Activated CD8-positive, alpha-beta T cell treated with anti-CD3 and anti-CD28 coated beads for 36 hours (primary cell): ENCODE results near the gene VSIG10L. TPM values are rescaled to one million over a fixed set of nuclear protein-coding genes. Genes with fewer than 3 reads are reported as not detected.

Source experiments
- ATAC-seq: fragments of 200-7000 bp; cut with Tn5 transposase; one replicate; pipeline ENCODE4 v1.10.0; 2021; ENCODE audit warnings: mild to moderate bottlenecking, moderate library complexity
- CTCF ChIA-PET: fragments of 350-600 bp; sonication (Branson Sonifier 250); formaldehyde crosslinking; loops from one replicate; lab custom pipeline; 2021; ENCODE audit warnings: antibody characterized with exemption; lab: Charles Lee
- POLR2A ChIA-PET: fragments of 350-600 bp; sonication (Branson Sonifier 250); formaldehyde crosslinking; loops from one replicate; lab custom pipeline; 2021; ENCODE audit warnings: antibody characterized with exemption; lab: Charles Lee
- DNase-seq: peaks from one replicate; pipeline ENCODE4 v3.0.0-alpha.2; 2020
- H3K27ac Mint-ChIP-seq: one replicate; pipeline ENCODE4 v1.8.0; 2021; ENCODE audit warnings: mild to moderate bottlenecking, mixed read lengths
- H3K27me3 Mint-ChIP-seq: one replicate; pipeline ENCODE4 v1.8.0; 2021; ENCODE audit warnings: mixed read lengths
- H3K36me3 Mint-ChIP-seq: one replicate; pipeline ENCODE4 v1.8.0; 2021; ENCODE audit warnings: low read depth, mixed read lengths
- H3K4me1 Mint-ChIP-seq: one replicate; pipeline ENCODE4 v1.8.0; 2021; ENCODE audit warnings: low read depth, mixed read lengths
- H3K4me3 Mint-ChIP-seq: one replicate; pipeline ENCODE4 v1.8.0; 2021; ENCODE audit warnings: mild to moderate bottlenecking, moderate library complexity, mixed read lengths
- H3K9me3 Mint-ChIP-seq: one replicate; pipeline ENCODE4 v1.8.0; 2021; ENCODE audit warnings: mixed read lengths
- CTCF ChIP-seq: fragments of 200-600 bp; IDR thresholded peaks from one replicate; pipeline ENCODE4 v1.8.0; 2022; ENCODE audit warnings: antibody characterized with exemption, mild to moderate bottlenecking
- intact Hi-C: fragments of 100-400 bp; cut with micrococcal nuclease; formaldehyde crosslinking; loops from one replicate; pipeline ENCODE4 v1.10.0; 2022
- total RNA-seq, 2 experiments: library from RNA; stranded (reverse); gene quantifications; one replicate each; pipeline ENCODE4 v1.2.3, GENCODE V29; 2021

Gene VSIG10L
- total RNA-seq, 2 experiments from 2014 or later = 3.6 to 3.7 TPM

GRCh38 chr19:51375504-51376221 lies 33.7 kb upstream of the VSIG10L start:
- peak; percentile 12 for ATAC-seq
- POLR2A ChIA-PET = interaction anchor here (1.1 kb wide), 1 partner anchor 20 kb away, joined by 3 read pairs; no protein-coding TSS in a partner anchor
- peaks cover 65% of the 10 kb centered on the region for H3K4me1 Mint-ChIP-seq
- peak overlapping the region; percentile 94 for H3K27ac Mint-ChIP-seq
- no peaks in the 10 kb centered on the region for H3K27me3 Mint-ChIP-seq
- peaks cover 3% of the 10 kb centered on the region for H3K9me3 Mint-ChIP-seq
- peaks cover 23% of the 10 kb centered on the region for H3K36me3 Mint-ChIP-seq
- no peak for TF ChIP-seq CTCF
- intact Hi-C loops = no loop called here
- CTCF ChIA-PET = interaction anchor here (1.4 kb wide), 1 partner anchor 23 kb away, joined by 3 read pairs; no protein-coding TSS in a partner anchor
- H3K4me3 Mint-ChIP-seq = peak overlapping the region; percentile 72
- DNase-seq = peak; percentile 77

GRCh38 chr19:51372649-51373504 lies 30.9 kb upstream of the VSIG10L start, which contains the start of gene NKG7:
Gene NKG7, minus strand, starts transcription at chr19:51372654. Its CDS starts 119 bp downstream, at chr19:51372535.
- CTCF ChIA-PET = interaction anchor here (0.8 to 2.1 kb wide), 5 partner anchors 8 to 49 kb away, joined by 4 to 6 read pairs (median 5); no protein-coding TSS in a partner anchor
- peak within 1 kb of the TSS; percentile 94 for H3K27ac Mint-ChIP-seq
- H3K27me3 Mint-ChIP-seq = no peaks in the 10 kb centered on the region
- DNase-seq (peak; percentile 96), ATAC-seq (peak; percentile 83)
- POLR2A ChIA-PET = interaction anchor here (0.6 to 5.1 kb wide), 14 partner anchors 9 to 75 kb away, joined by 3 to 40 read pairs (median 4); partner anchors contain the start of genes C19orf84 and LIM2
- H3K4me3 Mint-ChIP-seq = peak within 1 kb of the TSS; percentile 98
- intact Hi-C loops = loop anchor here (2.0 kb wide), 1 partner anchor 68 kb away; no protein-coding TSS in a partner anchor
- H3K36me3 Mint-ChIP-seq = peaks cover 37% of the 10 kb centered on the region
- TF ChIP-seq CTCF = no peak
- peaks cover 3% of the 10 kb centered on the region for H3K9me3 Mint-ChIP-seq
- H3K4me1 Mint-ChIP-seq = peaks cover 62% of the 10 kb centered on the region

- DNase-seq (no peak), ATAC-seq (no peak)
- peak overlapping the region; percentile 94 for H3K27ac Mint-ChIP-seq
- peaks cover 64% of the 10 kb centered on the region for H3K4me1 Mint-ChIP-seq
- intact Hi-C loops = loop anchor here (2.0 kb wide), 1 partner anchor 69 kb away; no protein-coding TSS in a partner anchor
- peaks cover 38% of the 10 kb centered on the region for H3K36me3 Mint-ChIP-seq
- no peak for TF ChIP-seq CTCF
- peak overlapping the region; percentile 98 for H3K4me3 Mint-ChIP-seq
- peaks cover 3% of the 10 kb centered on the region for H3K9me3 Mint-ChIP-seq
- H3K27me3 Mint-ChIP-seq = no peaks in the 10 kb centered on the region
- POLR2A ChIA-PET = interaction anchor here (0.6 to 5.1 kb wide), 10 partner anchors 9 to 76 kb away, joined by 3 to 40 read pairs (median 4); partner anchors contain the start of genes C19orf84 and LIM2
- CTCF ChIA-PET = interaction anchor here (0.5 to 2.1 kb wide), 6 partner anchors 9 to 691 kb away, joined by 3 to 6 read pairs (median 4); no protein-coding TSS in a partner anchor
Observed at GRCh38 chr19:51372021-51372648, 30.2 kb upstream of the VSIG10L start.

- TF ChIP-seq CTCF = no peak
- ChIA-PET CTCF (interaction anchor here (2.1 kb wide), 1 partner anchor 28 kb away, joined by 5 read pairs; no protein-coding TSS in a partner anchor), POLR2A (interaction anchor here (1.4 to 5.1 kb wide), 5 partner anchors 9 to 70 kb away, joined by 3 to 40 read pairs (median 4); partner anchors contain the start of gene LIM2)
- H3K4me3 Mint-ChIP-seq = peak overlapping the region; percentile 98
- H3K27ac Mint-ChIP-seq = peak overlapping the region; percentile 94
- peaks cover 3% of the 10 kb centered on the region for H3K9me3 Mint-ChIP-seq
- peaks cover 56% of the 10 kb centered on the region for H3K4me1 Mint-ChIP-seq
- H3K27me3 Mint-ChIP-seq = no peaks in the 10 kb centered on the region
- intact Hi-C loops = no loop called here
- ATAC-seq (no peak), DNase-seq (no peak)
- peaks cover 44% of the 10 kb centered on the region for H3K36me3 Mint-ChIP-seq
Observed at GRCh38 chr19:51371186-51371690, 29.3 kb upstream of the VSIG10L start.
